SK-N-SH (cell line): ENCODE measurements around the gene PPP1R9A. TPM values are rescaled to one million over a fixed set of nuclear protein-coding genes. Genes with fewer than 3 reads are reported as not detected.

ENCODE experiments used
- CTCF ChIA-PET: fragments of 300-600, 350-600 bp; formaldehyde crosslinking; extraction: SDS; loops from one replicate; lab custom pipeline; 2021; lab: Yijun Ruan, JAX
- POLR2A ChIA-PET: fragments of 350-600 bp; sonication (Branson Sonifier 250); formaldehyde crosslinking; extraction: SDS; loops from one replicate; lab custom pipeline; 2020; ENCODE audit warnings: antibody characterized with exemption, inconsistent platforms; lab: Yijun Ruan, JAX
- DNase-seq: peaks from one replicate; pipeline ENCODE4 v3.0.0; 2012
- H2AFZ ChIP-seq: fragments of 200-600 bp; sonication (generic); 2 replicates; pipeline ENCODE4 v1.8.1; 2016; ENCODE audit warnings: antibody characterized with exemption, mild to moderate bottlenecking, low read depth
- H3F3A ChIP-seq: fragments of 200-600 bp; sonication (generic); replicated peaks from 2 replicates; pipeline ENCODE3; 2016; ENCODE audit warnings: antibody characterized with exemption, mild to moderate bottlenecking; ENCODE audit not compliant: insufficient read depth
- H3K27ac ChIP-seq, 2 experiments: fragments of 200-500 bp in 1 of 2; fragments of 200-600 bp in 1 of 2; sonication (Bioruptor generic) in 1 of 2; sonication (generic), shearing (Covaris generic) in 1 of 2; 2 replicates each; pipeline versions ENCODE4 v1.5.1 to v1.6.1; 2014 to 2016; ENCODE audit warnings: low read depth in 2 of 2, inconsistent platforms in 1 of 2, low read length in 1 of 2, mild to moderate bottlenecking in 1 of 2, mixed read lengths in 1 of 2
- H3K27me3 ChIP-seq: fragments of 200-600 bp; sonication (generic), shearing (Covaris generic); 2 replicates; pipeline ENCODE4 v1.6.1; 2016; ENCODE audit warnings: mixed run types; ENCODE audit not compliant: insufficient read depth
- H3K36me3 ChIP-seq, 2 experiments: fragments of 200-500 bp in 1 of 2; fragments of 200-600 bp in 1 of 2; sonication (Bioruptor generic) in 1 of 2; sonication (generic) in 1 of 2; replicated peaks in 1 of 2; 2 replicates each; pipeline versions ENCODE3 to v1.5.1; 2014 to 2016; ENCODE audit warnings: low read length in 1 of 2, mild to moderate bottlenecking in 1 of 2; ENCODE audit not compliant: insufficient read depth in 2 of 2, control insufficient read depth in 1 of 2
- H3K4me1 ChIP-seq, 2 experiments: fragments of 200-500 bp in 1 of 2; fragments of 200-600 bp in 1 of 2; sonication (Bioruptor generic) in 1 of 2; sonication (generic), shearing (Covaris generic) in 1 of 2; 2 replicates each; pipeline versions ENCODE4 v1.5.1 to v1.6.1; 2014 to 2016; ENCODE audit warnings: low read depth in 1 of 2, low read length in 1 of 2, mixed run types in 1 of 2; ENCODE audit not compliant: insufficient read depth in 2 of 2, control insufficient read depth in 1 of 2
- H3K4me2 ChIP-seq: fragments of 200-600 bp; sonication (generic), shearing (Covaris generic); 2 replicates; pipeline ENCODE4 v1.6.1; 2017; ENCODE audit warnings: mixed run types
- H3K4me3 ChIP-seq, 2 experiments: fragments of 200-500 bp in 1 of 2; fragments of 200-600 bp in 1 of 2; sonication (Bioruptor generic) in 1 of 2; sonication (generic), shearing (Covaris generic) in 1 of 2; 2 replicates each; pipeline versions ENCODE4 v1.5.1 to v1.8.1; 2014 to 2016; ENCODE audit warnings: low read depth in 2 of 2, inconsistent platforms in 1 of 2, low read length in 1 of 2, mild to moderate bottlenecking in 1 of 2, mixed read lengths in 1 of 2, moderate library complexity in 1 of 2
- H3K79me2 ChIP-seq: fragments of 200-600 bp; sonication (generic); 2 replicates; pipeline ENCODE4 v1.8.1; 2017; ENCODE audit warnings: mild to moderate bottlenecking; ENCODE audit not compliant: insufficient read depth
- H3K9ac ChIP-seq: fragments of 200-600 bp; sonication (generic); 2 replicates; pipeline ENCODE4 v1.6.1; 2017; ENCODE audit warnings: mixed run types
- H3K9me2 ChIP-seq: fragments of 200-600 bp; sonication (generic); 2 replicates; pipeline ENCODE4 v1.6.1; 2017; ENCODE audit warnings: mixed run types
- H3K9me3 ChIP-seq: fragments of 200-600 bp; sonication (generic); 2 replicates; pipeline ENCODE4 v1.6.1; 2017; ENCODE audit warnings: mixed run types, mild to moderate bottlenecking, moderate library complexity
- H4K20me1 ChIP-seq: fragments of 200-600 bp; sonication (generic); 2 replicates; pipeline ENCODE4 v1.6.1; 2017; ENCODE audit warnings: mild to moderate bottlenecking, mixed run types; ENCODE audit not compliant: insufficient read depth
- CTCF ChIP-seq: fragments of 200-600 bp; sonication (generic); IDR thresholded peaks from 2 replicates; pipeline ENCODE4 v1.6.1; 2017; ENCODE audit warnings: antibody characterized with exemption, mild to moderate bottlenecking, moderate library complexity
- EZH2phosphoT487 ChIP-seq: fragments of 200-600 bp; sonication (generic); IDR thresholded peaks from 2 replicates; pipeline ENCODE4 v1.6.1; 2017; ENCODE audit warnings: low read depth, mixed run types, mild to moderate bottlenecking, antibody characterized with exemption, moderate library complexity, borderline replicate concordance
- FOXJ3 ChIP-seq: sonication (generic); formaldehyde crosslinking; IDR thresholded peaks from 2 replicates; pipeline ENCODE4 v1.5.1; 2020; ENCODE audit warnings: mild to moderate bottlenecking, missing genetic modification reagents
- GABPA ChIP-seq: IDR thresholded peaks from 2 replicates; pipeline ENCODE4 v1.4.0; 2012; ENCODE audit warnings: low read depth, mild to moderate bottlenecking
- JUND ChIP-seq: IDR thresholded peaks from 2 replicates; pipeline ENCODE4 v1.4.0; 2012
- MXI1 ChIP-seq: IDR thresholded peaks from 2 replicates; pipeline ENCODE4 v1.6.1; 2012; ENCODE audit warnings: mild to moderate bottlenecking, low read depth, low read length, improper control_type of control experiment
- NRF1 ChIP-seq: IDR thresholded peaks from 2 replicates; pipeline ENCODE4 v1.6.1; 2012; ENCODE audit warnings: low read depth, mild to moderate bottlenecking, low read length
- RAD21 ChIP-seq: IDR thresholded peaks from 2 replicates; pipeline ENCODE4 v1.6.1; 2012; ENCODE audit warnings: mild to moderate bottlenecking, low read length
- SIN3A ChIP-seq: IDR thresholded peaks from 2 replicates; pipeline ENCODE4 v1.6.1; 2012; ENCODE audit warnings: low read depth, mild to moderate bottlenecking, low read length, moderate library complexity, borderline replicate concordance
- SMC3 ChIP-seq: IDR thresholded peaks from 2 replicates; pipeline ENCODE4 v1.6.1; 2012; ENCODE audit warnings: low read depth, low read length, improper control_type of control experiment
- TAF1 ChIP-seq: IDR thresholded peaks from 2 replicates; pipeline ENCODE4 v1.6.1; 2012; ENCODE audit warnings: low read depth, mild to moderate bottlenecking, low read length, moderate library complexity, borderline replicate concordance
- TCF12 ChIP-seq: IDR thresholded peaks from 2 replicates; pipeline ENCODE4 v1.4.0; 2012
- ZBTB33 ChIP-seq: IDR thresholded peaks from 2 replicates; pipeline ENCODE4 v1.4.0; 2012; ENCODE audit warnings: low read depth, borderline replicate concordance
- WGBS: methylation state at CpG from one replicate; pipeline ENCODE4 v1.1.6; 2017; ENCODE audit warnings: low lambda C conversion rate; 5-methylcytosine and 5-hydroxymethylcytosine counted together
- polyA plus RNA-seq, 3 experiments: library from polyadenylated mRNA; depleted of rRNA; stranded (reverse); fragments of >200 nt; gene quantifications; 2 replicates each; pipeline ENCODE4 v1.2.3, GENCODE V29; 2012
- TF ChIP-seq, protein P1 (sequence below): fragments of 150-350 bp; IDR thresholded peaks from 2 replicates; pipeline ENCODE4 v1.6.1; 2017; ENCODE audit warnings: antibody characterized with exemption, low read length, low read depth, borderline replicate concordance
- TF ChIP-seq, protein P2 (sequence below): IDR thresholded peaks from 2 replicates; pipeline ENCODE4 v1.6.1; 2012; ENCODE audit warnings: mild to moderate bottlenecking, low read depth, low read length, moderate library complexity
- TF ChIP-seq, protein P3 (sequence below): IDR thresholded peaks from 2 replicates; pipeline ENCODE4 v1.4.0; 2012; ENCODE audit warnings: low read depth

Gene PPP1R9A
- polyA plus RNA-seq, 1 of the 3 experiments (the other 2 are of a cell fraction) = 0.30 TPM

DNA sequence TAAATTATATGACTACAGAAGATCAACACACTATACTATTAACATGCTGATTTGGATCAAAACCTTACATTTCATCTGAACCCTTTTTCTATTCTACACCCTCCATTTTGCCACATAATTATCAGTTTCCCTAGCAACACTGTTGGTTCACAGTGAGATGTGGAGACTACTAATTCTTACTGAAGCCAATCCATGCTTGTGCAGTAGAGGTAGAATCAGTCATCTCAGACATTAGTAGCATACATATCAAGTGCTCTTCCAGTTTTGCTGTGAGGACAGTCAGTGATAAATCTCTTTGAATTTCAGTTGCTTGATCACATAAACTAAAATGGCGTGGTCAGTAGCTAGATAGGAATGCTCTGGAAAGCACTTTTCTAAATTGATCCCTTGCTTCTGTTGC, 346.6 kb downstream of the PPP1R9A start:
- Histone ChIP-seq H3K79me2 (no peaks in the 10 kb centered on the region), H3K9ac (no peak overlapping the region), H3K27ac (no peak overlapping the region), H3K4me2 (no peak overlapping the region), H3K4me3 (no peak overlapping the region), H4K20me1 (no peaks in the 10 kb centered on the region), H2AFZ (no peak overlapping the region), H3F3A (no peaks in the 10 kb centered on the region), H3K27me3 (no peaks in the 10 kb centered on the region), H3K36me3 (no peaks in the 10 kb centered on the region), H3K9me3 (no peaks in the 10 kb centered on the region), H3K4me1 (no peaks in the 10 kb centered on the region), H3K9me2 (no peaks in the 10 kb centered on the region)
- POLR2A ChIA-PET = no interaction called here
- TF ChIP-seq TCF12 (no peak), JUND (no peak), MXI1 (no peak), RAD21 (no peak), EZH2phosphoT487 (no peak), NRF1 (no peak), FOXJ3 (CRISPR knock-in tag) (no peak), TAF1 (no peak), SIN3A (no peak), GABPA (no peak), ZBTB33 (no peak), CTCF (no peak), SMC3 (no peak)
- TF ChIP-seq, protein P1, sequence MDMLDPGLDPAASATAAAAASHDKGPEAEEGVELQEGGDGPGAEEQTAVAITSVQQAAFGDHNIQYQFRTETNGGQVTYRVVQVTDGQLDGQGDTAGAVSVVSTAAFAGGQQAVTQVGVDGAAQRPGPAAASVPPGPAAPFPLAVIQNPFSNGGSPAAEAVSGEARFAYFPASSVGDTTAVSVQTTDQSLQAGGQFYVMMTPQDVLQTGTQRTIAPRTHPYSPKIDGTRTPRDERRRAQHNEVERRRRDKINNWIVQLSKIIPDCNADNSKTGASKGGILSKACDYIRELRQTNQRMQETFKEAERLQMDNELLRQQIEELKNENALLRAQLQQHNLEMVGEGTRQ = no peak
- TF ChIP-seq, protein P2, sequence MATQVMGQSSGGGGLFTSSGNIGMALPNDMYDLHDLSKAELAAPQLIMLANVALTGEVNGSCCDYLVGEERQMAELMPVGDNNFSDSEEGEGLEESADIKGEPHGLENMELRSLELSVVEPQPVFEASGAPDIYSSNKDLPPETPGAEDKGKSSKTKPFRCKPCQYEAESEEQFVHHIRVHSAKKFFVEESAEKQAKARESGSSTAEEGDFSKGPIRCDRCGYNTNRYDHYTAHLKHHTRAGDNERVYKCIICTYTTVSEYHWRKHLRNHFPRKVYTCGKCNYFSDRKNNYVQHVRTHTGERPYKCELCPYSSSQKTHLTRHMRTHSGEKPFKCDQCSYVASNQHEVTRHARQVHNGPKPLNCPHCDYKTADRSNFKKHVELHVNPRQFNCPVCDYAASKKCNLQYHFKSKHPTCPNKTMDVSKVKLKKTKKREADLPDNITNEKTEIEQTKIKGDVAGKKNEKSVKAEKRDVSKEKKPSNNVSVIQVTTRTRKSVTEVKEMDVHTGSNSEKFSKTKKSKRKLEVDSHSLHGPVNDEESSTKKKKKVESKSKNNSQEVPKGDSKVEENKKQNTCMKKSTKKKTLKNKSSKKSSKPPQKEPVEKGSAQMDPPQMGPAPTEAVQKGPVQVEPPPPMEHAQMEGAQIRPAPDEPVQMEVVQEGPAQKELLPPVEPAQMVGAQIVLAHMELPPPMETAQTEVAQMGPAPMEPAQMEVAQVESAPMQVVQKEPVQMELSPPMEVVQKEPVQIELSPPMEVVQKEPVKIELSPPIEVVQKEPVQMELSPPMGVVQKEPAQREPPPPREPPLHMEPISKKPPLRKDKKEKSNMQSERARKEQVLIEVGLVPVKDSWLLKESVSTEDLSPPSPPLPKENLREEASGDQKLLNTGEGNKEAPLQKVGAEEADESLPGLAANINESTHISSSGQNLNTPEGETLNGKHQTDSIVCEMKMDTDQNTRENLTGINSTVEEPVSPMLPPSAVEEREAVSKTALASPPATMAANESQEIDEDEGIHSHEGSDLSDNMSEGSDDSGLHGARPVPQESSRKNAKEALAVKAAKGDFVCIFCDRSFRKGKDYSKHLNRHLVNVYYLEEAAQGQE = no peak
- TF ChIP-seq, protein P3, sequence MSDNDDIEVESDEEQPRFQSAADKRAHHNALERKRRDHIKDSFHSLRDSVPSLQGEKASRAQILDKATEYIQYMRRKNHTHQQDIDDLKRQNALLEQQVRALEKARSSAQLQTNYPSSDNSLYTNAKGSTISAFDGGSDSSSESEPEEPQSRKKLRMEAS = no peak
- CTCF ChIA-PET = interaction anchor here (1.1 to 5.3 kb wide), 3 partner anchors 12 to 258 kb away, joined by 4 to 17 read pairs (median 6); no protein-coding TSS in a partner anchor
- WGBS = 67% methylated on average over 1 of the region's 1 CpG
- DNase-seq = no peak
